GM12865 (cell line): ENCODE data around the gene ANAPC2.

Source experiments
- DNase-seq: peaks from one replicate; pipeline ENCODE4 v3.0.0; 2010; ENCODE audit warnings: low read depth
- H3K4me3 ChIP-seq: 2 replicates; pipeline ENCODE4 v1.5.1; 2011; ENCODE audit warnings: mild to moderate bottlenecking, low read depth, low read length, control low read depth
- TF ChIP-seq, protein P1 (sequence below): IDR thresholded peaks from 2 replicates; pipeline ENCODE4 v1.5.1; 2011; ENCODE audit warnings: low read length, control low read depth, low read depth, inconsistent platforms; ENCODE audit not compliant: insufficient read depth; ENCODE audit errors: missing control alignments

Gene ANAPC2

DNA sequence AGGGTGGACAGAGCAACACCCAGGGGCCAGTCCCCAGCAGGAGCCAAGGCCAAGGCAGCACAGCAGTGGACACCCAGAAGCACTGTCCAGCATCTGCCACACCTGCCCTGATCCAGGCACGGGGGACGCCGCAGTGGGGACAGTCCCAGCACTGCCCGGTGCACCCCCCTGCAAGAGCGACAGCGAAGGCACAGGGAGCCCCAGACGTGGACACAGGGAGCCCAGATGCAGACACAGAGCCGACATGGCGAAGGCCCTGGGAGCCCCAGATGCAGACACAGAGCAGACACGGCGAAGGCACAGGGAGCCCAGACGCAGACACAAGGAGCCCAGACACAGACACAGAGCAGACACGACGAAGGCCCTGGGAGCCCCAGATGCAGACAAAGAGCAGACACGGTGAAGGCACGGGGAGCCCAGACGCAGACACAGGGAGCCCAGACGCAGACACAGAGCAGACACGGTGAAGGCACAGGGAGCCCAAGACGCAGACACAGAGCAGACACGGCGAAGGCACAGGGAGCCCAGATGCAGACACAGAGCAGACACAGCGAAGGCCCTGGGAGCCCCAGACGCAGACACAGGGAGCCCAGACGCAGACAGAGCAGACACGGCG lies 4.3 kb downstream of the ANAPC2 start:
- DNase-seq: no peak
- TF ChIP-seq, protein P1, sequence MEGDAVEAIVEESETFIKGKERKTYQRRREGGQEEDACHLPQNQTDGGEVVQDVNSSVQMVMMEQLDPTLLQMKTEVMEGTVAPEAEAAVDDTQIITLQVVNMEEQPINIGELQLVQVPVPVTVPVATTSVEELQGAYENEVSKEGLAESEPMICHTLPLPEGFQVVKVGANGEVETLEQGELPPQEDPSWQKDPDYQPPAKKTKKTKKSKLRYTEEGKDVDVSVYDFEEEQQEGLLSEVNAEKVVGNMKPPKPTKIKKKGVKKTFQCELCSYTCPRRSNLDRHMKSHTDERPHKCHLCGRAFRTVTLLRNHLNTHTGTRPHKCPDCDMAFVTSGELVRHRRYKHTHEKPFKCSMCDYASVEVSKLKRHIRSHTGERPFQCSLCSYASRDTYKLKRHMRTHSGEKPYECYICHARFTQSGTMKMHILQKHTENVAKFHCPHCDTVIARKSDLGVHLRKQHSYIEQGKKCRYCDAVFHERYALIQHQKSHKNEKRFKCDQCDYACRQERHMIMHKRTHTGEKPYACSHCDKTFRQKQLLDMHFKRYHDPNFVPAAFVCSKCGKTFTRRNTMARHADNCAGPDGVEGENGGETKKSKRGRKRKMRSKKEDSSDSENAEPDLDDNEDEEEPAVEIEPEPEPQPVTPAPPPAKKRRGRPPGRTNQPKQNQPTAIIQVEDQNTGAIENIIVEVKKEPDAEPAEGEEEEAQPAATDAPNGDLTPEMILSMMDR: no peak
- no peak overlapping the region for H3K4me3 ChIP-seq

DNA sequence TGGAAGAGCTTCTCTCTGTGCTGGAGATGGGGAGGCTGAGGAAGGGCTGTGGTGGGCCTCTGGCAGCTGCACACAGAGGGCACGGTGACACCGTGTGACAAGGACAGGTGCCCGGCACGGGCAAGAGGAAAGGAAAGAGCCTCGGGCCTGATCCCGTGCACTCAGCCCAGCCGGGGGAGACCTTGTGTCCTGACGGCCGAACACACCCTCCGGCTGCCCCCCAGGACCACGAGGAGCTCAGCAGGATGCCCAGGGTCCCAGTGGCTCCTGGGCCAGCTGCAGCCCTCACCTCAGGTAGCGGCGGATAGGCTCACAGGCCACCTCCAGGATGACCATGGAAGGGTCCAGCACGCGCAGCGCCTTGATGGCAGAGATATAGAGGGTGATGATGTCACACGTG lies 5.5 kb downstream of the ANAPC2 start:
- TF ChIP-seq, protein P1: no peak
- no peak overlapping the region for H3K4me3 ChIP-seq
- DNase-seq: no peak

DNA sequence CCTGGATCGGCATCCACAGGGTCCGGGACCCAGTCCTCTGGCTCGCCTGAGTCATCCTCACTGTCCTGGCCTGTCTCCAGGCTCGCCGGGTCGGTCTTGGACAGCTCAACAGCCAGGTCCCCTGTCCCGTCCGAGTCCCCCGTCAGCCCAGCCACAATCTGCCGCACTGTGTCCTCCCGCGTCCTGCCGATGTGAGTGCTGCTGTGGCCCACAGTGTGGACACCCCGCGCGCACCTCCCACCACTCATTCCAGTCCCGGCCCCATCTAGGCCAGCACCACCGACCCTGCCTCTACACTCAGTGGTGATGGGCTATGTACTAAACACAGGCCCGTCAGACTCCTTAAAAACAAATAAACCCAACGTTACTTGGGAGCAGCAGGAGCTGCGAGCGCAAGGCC lies 6.7 kb downstream of the ANAPC2 start:
- DNase-seq: no peak
- no peak overlapping the region for H3K4me3 ChIP-seq
- TF ChIP-seq, protein P1: no peak

DNA sequence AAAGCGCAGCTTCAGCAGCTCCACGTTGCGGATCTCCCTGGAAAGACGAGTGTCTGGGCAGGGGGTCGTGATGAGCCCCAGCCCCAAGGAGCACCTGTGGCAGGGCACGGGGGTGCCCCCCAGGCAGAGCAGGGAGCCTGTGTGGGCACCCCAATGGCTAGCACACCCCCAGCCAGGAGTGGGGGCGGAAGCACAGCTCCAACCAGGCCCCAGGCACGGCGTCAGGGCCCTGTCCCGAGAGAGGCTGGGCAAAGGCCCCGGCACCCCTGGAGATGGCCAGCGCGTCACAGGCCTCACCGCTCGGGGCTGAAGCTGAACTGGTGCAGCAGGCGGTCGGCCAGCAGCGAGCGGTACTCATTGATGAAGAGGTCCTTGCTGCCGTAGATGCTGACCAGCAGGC lies 7.9 kb downstream of the ANAPC2 start:
- H3K4me3 ChIP-seq: no peak overlapping the region
- no peak for DNase-seq
- TF ChIP-seq, protein P1: no peak

DNA sequence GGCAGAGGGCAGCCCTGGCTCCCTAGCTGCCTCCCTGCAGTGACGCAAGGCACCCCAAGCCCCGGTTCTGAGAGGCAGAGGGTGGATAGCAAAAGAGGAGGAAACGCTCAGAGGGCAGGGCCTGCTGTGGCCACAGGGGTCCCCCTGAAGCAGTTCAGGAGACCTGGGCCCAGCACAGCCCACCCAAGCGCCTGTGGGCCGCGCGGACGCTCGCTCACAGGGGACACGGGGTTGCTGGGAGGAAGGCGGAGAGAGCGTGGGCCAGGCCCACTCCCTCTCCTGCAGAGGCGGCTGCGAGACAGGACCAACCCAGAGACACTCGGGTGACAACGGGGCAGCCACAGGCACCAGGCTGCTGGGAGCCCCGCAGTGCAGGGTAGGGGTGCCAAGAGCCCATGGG lies 8.6 kb downstream of the ANAPC2 start:
- TF ChIP-seq, protein P1: no peak
- no peak for DNase-seq
- no peak overlapping the region for H3K4me3 ChIP-seq

DNA sequence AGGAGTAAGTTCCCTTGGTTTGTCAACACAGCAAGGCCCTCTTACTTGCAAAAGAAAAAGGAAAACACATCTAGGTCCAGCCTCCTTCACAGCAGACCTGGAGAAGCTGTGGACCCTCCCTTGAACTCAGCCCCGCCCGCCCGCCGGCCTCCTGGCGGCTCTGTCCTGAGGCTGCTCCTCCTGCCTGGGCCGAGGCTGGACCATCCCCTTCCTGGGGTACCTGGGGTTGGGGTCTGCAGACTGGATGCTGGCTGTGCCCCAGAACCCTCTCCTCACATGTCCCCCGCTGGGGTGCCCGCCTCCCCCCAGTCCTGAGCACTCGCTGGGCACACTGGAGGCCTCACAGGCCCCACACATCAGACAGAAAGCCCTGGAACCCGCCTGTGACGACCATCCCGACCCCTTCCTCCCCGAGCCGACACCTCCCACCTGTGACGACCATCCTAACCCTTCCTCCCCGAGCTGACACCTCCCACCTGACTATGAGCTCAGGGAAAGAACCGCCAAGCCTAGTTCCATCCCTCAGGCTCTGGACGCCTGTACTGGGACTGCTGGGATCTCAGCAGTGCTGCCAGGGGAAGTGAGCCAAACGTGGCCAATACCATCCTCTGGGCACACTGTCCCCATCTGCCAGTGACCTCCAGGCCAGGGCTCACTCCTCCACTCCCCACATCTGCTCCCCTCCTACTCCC lies 9.3 kb downstream of the ANAPC2 start:
- DNase-seq: no peak
- H3K4me3 ChIP-seq: no peak overlapping the region
- TF ChIP-seq, protein P1: no peak
